DMS153 treated with DMSO at 0.1 percent for 48 hours (cell line): Measurements from ENCODE around the gene ITGB6.
A peak's percentile ranks its signal among the peaks of the same experiment; 100 is the strongest.
"Not testable (repeated sequence)": the region's sequence is repeated elsewhere in the genome, so short reads cannot be mapped to it uniquely, and the experiment has no call there.

Experiments used
- DNase-seq: peaks from one replicate; lab custom pipeline; 2025; ENCODE audit not compliant: unreplicated experiment; lab: John Stamatoyannopoulos, UW

Gene ITGB6

DNA sequence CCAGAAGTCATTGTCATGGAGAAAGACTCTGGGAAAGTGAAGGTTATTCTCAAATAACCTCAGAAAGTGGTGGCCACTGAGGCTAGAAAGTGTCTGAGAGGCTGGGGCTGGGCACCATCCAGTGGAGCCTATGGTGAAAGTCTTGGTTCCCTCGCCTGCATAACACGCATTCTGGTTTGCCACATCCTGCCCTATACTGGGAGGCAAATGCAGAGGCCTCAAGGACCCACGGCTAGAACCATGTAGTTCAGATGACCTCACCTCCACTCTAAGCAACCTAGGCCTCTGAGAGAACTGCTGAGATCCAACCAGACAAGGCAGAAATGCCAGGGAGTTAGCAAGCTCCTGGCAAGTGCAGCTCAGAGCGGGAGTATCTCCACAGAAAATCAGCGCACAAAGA lies 5.1 kb downstream of the ITGB6 start:
- DNase-seq, result no peak

DNA sequence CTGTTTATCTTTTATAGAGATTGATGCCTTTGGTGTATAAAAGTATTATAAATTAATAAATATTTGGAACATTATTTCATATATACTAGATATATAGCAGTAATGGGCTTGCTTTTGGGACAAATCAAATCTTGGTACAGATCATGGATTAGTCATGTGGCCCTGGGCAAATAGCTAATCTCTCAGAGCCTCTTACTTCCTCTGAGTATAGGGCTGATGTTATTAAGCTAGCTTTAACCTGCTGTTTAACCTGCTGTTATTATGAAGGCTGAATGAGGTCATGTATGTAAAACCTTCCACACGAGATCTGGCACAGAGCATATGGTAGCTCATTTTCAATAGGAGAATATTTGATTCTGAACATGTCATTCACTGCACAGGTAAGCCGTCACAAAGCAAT lies 5.7 kb downstream of the ITGB6 start:
- no peak for DNase-seq

DNA sequence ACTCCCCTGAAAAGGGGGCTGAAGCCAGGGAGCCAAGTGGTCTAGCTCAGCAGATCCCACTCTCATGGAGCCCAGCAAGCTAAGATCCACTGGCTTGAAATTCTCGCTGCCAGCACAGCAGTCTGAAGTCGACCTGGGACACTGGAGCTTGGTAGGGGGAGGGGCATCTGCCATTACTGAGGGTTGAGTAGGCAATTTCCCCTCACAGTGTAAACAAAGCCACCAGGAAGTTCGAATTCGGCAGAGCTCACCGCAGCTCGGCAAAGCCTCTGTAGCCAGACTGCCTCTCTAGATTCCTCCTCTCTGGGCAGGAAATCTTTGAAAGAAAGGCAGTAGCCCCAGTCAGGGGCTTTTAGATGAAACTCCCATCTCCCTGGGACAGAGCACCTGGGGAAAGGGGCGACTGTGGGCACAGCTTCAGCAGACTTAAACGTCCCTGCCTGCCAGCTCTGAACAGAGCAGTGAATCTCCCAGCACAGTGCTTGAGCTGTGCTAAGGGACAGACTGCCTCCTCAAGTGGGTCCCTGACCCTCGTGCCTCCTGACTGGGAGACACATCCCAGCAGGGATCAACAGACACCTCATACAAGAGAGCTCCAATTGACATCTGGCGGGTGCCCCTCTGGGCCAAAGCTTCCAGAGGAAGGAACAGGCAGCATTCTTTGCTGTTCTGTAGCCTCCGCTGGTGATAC lies 18.8 kb downstream of the ITGB6 start:
- DNase-seq, result peak; percentile 67

DNA sequence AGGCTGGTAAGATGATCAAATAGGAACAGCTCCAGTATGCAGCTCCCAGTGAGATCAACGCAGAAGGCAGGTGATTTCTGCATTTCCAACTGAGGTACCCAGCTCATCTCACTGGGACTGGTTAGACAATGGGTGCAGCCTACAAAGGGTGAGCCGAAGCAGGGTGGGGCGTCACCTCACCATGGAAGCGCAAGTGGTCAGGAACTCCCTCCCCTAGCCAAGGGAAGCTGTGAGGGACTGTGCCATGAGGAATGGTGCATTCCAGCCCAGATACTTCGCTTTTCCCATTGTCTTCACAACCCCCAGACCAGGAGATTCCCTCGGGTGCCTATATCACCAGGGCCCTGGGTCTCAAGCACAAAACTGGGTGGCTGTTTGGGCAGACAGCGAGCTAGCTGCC lies 19.4 kb downstream of the ITGB6 start:
- peak; percentile 62 for DNase-seq

DNA sequence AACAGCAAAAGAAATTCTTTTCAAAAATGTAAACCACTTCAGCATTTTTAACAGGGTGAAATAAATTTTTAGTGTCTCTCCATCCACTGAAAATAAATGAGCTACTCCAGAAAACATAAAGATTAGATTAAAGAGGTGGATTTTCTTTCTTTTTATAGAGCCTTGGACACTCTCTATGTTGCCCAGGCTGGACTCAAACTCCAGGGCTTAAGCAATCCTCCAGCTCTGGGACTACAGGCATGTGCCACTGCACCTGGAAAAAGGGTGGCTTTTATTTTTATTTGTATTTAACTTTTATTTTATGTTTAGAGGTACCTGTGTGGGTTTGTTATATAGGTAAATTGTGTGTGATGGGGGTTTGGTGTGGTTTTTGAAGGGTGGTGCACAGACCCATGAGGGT lies 19.9 kb downstream of the ITGB6 start:
- no peak for DNase-seq

DNA sequence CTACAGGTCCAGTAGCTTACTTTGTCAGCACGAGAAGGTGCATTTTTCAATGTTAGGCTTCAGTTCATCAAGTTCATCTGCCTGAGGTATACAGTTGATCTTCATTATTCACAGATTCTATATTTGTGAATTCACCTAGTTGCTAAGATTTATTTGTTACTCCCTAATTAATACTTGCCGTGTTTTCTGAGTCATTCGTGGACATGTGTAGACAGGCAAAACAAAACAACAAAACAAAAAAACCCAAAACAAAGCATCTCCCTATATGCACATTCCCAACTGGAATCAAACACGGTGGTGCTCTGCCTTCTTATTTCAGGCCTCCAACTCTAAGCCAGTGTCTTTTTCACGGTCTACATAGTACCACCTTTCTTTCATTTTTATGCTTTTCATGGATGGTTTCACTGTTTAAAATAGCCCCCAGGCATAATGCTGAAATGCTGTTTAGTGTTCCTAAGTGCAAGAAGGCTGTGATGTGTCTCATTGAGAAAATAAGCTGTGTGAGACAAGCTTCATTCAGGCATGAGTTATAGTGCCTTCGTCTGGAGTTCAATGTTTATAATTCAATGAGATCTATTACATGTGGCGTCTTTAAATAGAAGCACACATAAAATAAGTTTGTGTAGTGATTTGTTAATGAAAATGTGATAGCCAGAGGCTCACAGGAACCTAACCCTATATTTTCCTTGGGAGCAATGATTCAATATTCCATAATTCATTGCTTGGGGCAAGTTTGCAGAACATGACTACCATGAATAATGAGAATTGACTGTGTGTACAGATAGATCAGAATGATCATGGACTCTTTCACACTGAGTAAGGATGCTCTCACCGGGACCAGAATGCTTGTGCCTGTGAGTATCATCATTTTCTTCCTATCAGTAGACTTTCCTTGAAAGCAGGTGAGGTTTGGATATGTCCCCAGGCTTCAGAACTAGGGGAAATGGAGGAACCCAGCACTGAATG lies 24.6 kb downstream of the ITGB6 start:
- DNase-seq, result no peak

DNA sequence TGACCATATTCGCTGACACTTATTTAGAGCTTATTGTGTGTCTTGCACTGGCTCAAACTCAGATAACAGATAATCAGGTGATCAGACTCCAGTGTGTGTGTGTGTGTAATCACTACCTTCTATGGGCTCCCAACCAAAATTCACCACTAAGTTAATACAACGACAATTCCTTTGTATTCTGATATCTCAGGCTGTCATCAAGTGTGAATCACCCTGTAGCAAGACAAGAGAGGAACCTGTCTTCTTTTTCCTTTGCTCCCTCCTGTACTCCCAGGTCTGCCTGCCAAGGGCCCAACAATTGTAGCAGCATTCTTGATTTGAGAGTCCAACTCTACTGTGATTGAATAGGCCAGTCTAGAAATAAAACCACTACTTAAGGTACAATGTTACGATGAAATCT lies 25.8 kb downstream of the ITGB6 start:
- DNase-seq, result no peak

DNA sequence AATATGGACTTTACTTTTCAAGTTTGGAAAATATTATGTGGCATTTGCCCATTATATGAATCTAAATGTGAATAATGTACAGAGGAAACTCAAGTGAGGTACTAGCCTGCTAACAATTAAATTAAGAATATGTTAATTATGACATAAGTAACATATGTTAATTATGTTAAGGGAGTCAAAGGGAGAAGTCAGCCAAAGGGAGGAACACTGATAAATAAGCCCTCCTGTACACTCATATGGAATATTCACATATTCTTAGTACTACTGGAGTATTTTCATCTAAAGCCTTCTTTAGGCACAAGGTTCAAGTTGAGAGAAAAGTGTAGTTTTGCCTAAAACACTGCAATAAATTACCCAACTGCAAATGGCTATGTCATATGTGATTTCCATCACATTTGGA lies 30.1 kb downstream of the ITGB6 start:
- DNase-seq, result no peak

DNA sequence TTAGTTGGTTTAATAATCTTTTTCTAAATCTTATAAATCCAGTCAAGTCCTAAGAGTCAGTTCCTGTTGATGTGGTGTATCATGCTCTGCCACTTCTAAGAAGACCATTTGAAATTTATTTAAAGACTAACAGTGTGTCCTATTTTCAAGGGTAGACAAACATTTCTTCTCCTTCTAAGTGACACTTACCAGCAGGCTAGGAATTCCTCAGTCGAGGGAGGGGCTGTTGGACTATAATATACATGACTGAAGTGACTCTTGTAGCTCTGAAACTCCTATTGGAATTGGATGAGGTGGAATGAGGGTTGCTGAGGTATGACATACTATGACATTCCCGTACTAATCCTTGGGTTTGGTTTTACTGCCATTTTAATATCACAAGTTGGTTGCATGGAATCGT lies 30.6 kb downstream of the ITGB6 start:
- DNase-seq, result no peak

DNA sequence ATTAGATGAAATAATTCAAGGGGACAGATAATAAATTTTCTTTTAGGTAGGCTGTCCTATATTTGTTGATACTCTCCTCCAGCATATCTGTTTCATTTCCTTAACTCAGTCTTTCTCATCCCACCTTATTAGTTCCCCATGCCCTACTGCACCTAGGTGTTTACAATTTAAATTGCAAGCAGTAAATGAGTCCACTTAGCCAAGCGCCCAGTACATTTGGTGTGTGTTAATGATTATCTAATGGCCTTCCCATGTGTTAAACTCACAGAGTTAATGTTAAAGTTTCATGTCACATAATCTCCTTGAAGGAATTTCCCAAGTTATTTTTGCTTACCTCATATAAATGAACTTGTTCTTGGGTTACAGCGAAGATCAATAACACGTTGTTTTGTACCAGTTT lies 31.2 kb downstream of the ITGB6 start:
- no peak for DNase-seq

DNA sequence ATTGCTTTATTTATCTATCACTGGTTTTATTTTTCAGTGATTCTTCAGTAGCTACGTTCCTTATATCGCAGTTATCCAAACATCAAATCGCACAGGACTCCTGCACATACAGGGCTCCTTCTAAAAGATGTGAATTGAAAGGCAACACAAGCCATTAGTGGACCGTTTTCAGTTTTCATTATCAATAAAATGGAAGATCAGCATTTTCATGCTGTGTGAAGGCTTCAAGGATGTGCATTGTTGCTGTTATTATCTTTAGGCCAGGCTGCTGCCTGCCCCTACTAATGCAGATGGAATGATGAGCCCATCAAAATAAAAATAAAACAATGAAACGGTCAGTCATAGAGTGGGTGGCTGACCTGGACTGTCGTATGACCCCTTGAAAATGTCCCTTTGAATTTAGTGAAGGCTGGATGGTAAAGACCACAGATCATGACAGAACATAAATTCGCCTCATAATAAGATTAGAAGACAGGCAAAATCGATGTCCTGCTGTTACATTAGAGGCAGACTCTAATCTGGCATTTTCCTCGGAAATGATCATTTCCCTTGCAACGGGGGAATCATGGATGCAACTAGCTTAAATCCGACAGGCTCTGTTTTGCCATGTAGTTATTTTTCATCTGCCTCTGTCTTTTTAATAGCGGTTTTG lies 32.9 kb downstream of the ITGB6 start:
- DNase-seq, result no peak

DNA sequence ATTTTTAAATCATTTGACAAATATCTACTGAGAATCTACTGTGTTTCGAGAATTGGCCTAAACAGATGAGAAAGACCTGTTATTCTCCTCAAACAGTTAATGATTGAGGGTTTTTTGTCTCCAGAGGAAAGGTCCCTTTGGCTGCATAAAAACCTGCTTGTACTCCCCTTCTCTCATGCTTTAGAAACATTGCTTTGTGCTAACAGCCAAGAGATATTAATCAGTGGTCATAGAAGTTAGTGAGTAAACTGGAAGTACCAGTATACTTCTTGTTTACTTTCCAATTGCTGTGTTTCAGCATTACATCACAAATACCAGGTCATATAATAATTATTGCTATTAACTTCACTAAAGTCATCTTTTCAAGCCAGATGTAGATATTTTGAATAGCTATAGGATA lies 34.1 kb downstream of the ITGB6 start:
- DNase-seq, result no peak

DNA sequence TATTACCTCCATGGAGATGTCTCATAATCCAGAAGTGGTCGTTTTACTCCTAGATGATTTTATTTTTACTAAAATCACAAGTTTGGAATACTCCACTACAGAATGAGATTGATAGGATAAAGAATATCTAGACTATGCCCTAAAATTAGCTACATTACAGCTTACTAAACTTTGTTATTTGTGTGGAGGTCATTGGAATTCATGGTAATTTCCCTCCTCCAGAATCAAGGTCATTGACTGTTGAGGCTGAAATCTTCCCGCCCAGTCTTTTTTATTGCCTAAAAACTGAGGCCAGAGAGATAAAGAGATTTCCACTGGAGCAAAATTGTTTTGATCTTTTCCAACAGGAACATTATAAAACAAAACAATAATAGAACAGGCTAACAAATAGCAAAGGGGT lies 35.0 kb downstream of the ITGB6 start:
- DNase-seq, result no peak

DNA sequence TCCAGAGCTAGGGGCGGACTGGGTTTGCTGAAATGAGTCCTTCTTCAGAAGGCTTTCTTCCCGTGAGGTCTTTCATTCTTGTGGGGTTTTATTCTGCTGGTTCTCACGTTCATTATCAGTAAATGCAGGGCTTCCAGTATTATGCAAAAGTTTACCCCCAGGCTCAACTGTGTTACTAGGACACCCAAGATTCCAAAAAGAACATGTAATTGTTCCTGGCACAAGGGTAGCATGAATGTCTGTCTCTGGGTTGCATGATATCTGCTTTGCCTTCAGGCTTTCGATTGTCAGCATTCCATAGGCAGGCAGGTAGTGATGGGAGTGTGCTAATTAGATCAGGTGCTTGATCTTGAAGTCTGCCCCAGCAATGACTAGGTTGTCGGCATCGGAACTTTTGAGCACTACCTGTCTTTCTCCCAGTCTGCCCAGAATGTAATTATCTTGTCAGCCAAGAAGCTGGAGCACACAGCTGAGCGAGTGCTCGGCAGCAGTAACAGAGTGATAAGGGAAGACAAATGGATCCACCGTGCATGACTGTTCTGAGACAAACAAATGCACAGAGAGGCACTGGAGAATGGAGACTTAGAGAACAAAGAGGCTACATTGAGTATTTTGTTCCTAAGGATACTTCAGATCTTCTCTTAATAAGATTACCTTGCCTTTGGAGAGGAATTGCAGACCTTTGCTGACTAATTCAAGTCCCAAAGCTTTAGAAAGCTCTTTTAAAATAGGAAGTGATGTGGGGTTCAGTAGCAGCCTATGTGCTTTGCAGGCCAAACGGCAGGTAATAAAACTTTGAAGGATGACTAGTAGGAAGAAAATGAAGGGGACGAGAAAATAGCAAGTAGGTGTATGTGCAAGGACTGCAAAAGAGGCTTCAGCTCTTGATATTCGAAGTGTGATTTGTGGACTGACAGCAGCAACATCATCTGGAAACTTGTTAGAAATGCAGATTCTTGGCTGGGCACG lies 41.9 kb downstream of the ITGB6 start:
- DNase-seq, result no peak

DNA sequence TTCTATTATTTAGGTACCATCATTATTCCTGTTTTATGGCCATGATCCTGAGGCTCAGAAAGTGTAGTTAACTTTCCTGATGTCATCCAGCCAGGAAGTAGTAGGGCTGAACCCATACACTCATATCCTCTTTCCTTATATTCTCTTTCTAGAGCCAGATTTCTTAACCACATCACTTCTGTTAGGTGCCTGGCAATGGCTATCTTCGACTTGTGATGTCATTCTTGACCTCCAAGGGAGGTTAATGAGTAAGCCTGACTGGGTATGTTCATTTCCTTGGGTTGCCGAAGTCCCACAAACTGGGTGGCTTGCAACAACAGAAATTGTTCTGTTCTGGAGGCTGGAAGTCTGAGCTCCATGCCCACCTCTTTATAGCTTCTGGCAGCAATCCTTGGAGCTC lies 43.4 kb downstream of the ITGB6 start:
- no peak for DNase-seq

DNA sequence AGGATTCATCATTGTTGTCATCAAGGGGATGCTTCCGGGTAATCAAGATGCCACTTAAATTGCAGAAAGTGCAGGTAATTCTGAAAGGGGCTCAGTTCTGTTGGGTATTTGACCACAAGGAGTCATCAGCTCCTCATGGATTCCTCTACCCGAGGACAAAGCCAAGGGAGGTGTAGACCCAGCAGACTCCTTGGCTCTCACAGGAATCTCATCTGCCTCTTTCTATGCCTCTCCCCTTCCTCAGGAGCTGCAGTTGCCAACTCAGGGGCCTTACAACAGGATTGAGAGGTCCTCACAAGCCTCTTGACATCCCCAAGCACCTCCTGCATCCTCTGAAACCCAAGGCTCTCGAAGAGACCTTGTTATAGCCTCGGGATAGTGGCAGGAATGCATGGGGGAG lies 44.0 kb downstream of the ITGB6 start:
- no peak for DNase-seq

DNA sequence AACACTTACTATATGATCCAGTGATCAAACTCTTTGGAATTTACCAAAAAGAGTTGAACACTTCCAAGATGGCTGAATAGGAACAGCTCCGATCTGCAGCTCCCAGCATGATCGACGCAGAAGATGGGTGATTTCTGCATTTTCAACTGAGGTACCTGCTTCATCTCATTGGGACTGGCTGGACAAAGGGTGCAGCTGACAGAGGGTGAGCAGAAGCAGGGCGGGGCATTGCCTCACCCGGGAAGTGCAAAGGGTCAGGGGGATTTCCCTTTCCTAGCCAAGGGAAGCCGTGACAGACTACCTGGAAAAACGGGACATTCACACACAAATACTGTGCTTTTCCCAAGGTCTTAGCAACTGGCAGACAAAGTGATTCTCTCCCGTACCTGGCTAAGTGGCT lies 51.7 kb downstream of the ITGB6 start:
- DNase-seq, result not testable (repeated sequence)

DNA sequence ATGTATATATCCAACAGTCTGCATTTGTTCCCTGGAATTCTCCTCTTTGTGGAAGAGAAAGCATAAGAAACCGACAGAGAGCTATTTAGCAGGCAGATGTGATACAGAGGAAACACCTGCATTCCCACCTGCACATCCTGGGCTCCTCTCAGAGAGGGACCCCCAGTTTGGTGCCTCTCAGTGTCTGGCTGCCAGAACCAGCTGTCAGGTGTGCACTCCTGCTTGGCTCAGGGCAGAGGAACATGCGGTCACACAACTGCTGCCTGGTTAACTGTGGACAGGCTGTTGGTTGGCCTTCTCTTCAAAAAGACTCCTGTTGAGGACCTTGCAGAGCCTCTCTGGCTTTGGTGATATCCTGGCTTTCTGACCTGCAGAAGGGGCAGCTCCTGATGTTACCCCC lies 54.6 kb downstream of the ITGB6 start:
- no peak for DNase-seq

DNA sequence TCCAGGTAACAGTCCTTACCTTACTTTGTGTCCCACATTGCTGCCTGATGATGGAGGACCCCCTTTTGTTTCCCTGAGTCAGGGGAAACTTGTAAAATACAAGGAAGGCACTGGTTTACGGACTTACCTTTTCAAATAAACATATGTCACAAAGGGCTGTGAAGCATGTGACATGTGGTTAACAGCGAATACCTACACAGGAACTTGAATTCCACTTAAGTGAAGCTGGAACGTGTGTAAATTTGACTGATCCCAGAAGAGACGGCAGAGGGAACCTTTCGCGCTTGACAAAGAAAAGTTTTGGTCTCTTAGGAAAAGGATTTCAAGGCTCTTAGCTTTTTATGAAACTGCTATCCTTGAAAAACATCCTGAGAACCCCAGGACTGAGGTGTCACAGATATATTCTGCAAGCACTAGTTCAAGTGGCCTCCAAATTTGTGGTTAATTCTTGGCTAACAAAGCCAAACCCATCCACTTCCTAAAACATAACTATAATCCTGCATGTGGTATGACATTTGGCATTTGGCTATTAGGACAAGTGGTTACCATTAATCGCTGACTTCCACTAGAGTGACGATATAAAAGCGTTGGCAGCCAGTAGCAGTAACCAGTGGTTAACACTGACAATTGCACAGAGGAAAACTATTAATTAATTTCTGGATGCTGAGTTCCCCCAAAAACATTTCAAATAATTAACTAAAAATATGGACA lies 55.6 kb downstream of the ITGB6 start:
- DNase-seq, result no peak

DNA sequence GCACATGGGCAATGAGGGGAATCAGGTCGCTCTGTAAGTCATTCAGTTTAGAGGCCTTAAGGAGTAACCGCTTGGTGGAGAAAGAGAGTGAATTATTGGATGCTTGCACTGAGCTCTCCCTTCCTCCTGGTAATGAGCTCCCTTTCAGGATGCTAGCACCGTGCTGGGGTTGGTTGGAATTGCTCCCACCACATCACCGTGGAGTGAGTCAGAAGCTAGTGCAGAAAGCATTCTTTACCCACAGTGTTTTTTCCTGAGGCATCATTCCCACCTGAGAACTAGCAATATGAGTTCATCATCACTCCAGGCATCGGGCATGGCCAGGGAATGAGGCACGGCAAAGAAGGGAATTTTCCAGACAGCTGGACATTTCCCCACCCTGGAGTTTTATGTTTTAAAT lies 57.6 kb downstream of the ITGB6 start:
- no peak for DNase-seq
